ENCODE data around the gene MYLK2.
"Not testable (repeated sequence)": the region's sequence is repeated elsewhere in the genome, so short reads cannot be mapped to it uniquely, and the experiment has no call there.

The MYLK2 gene

GRCh38 chr20:31819083-31819784, at the start of gene MYLK2:
Gene MYLK2 (plus strand): TSS chr20:31819356. CDS start chr20:31819581, 225 bp downstream.
- no peak for DNase-seq (ENCODE audit: low read depth in 2 of 2, low spot score in 1 of 2)

- DNase-seq (ENCODE audit: low read depth in 2 of 2, low spot score in 1 of 2) = no peak
These were observed 49.5 kb upstream of the MYLK2 start for GRCh38 chr20:31769681-31770080.

- DNase-seq (ENCODE audit: low read depth in 2 of 2, low spot score in 1 of 2) = no peak
These were observed 48.9 kb upstream of the MYLK2 start for GRCh38 chr20:31770243-31770642.

GRCh38 chr20:31774408-31774807, 44.7 kb upstream of the MYLK2 start:
- DNase-seq (ENCODE audit: low read depth in 2 of 2, low spot score in 1 of 2) = no peak

- no peak for DNase-seq (ENCODE audit: low read depth in 2 of 2, low spot score in 1 of 2)
These were observed 38.3 kb upstream of the MYLK2 start for GRCh38 chr20:31780839-31781238.

- DNase-seq (ENCODE audit: low read depth in 2 of 2, low spot score in 1 of 2) = no peak
These were observed 37.2 kb upstream of the MYLK2 start for GRCh38 chr20:31781945-31782344.

GRCh38 chr20:31784354-31785044, 34.7 kb upstream of the MYLK2 start:
- no peak for DNase-seq (ENCODE audit: low read depth in 2 of 2, low spot score in 1 of 2)

GRCh38 chr20:31785089-31785488, 34.1 kb upstream of the MYLK2 start:
- DNase-seq (ENCODE audit: low read depth in 2 of 2, low spot score in 1 of 2) = no peak

- DNase-seq (ENCODE audit: low read depth in 2 of 2, low spot score in 1 of 2) = no peak
These were observed 30.6 kb upstream of the MYLK2 start for GRCh38 chr20:31788578-31788977.

GRCh38 chr20:31790401-31790800, 28.8 kb upstream of the MYLK2 start:
- DNase-seq (ENCODE audit: low read depth in 2 of 2, low spot score in 1 of 2) = no peak

- no peak for DNase-seq (ENCODE audit: low read depth in 2 of 2, low spot score in 1 of 2)
These were observed 21.8 kb upstream of the MYLK2 start for GRCh38 chr20:31797364-31797763.

GRCh38 chr20:31801508-31801907, 17.6 kb upstream of the MYLK2 start:
- DNase-seq (ENCODE audit: low read depth in 2 of 2, low spot score in 1 of 2) = no peak

GRCh38 chr20:31803552-31804291, 15.4 kb upstream of the MYLK2 start:
- DNase-seq (ENCODE audit: low read depth in 2 of 2, low spot score in 1 of 2) = no peak

GRCh38 chr20:31806564-31807355, 12.4 kb upstream of the MYLK2 start:
- no peak for DNase-seq (ENCODE audit: low read depth in 2 of 2, low spot score in 1 of 2)

GRCh38 chr20:31808481-31808880, 10.7 kb upstream of the MYLK2 start:
- DNase-seq (ENCODE audit: low read depth in 2 of 2, low spot score in 1 of 2) = no peak

- DNase-seq (ENCODE audit: low read depth in 2 of 2, low spot score in 1 of 2) = no peak
These were observed 9.5 kb upstream of the MYLK2 start for GRCh38 chr20:31809661-31810060.

GRCh38 chr20:31811198-31811597, 8.0 kb upstream of the MYLK2 start:
- no peak for DNase-seq (ENCODE audit: low read depth in 2 of 2, low spot score in 1 of 2)

- DNase-seq (ENCODE audit: low read depth in 2 of 2, low spot score in 1 of 2) = no peak
These were observed 7.1 kb upstream of the MYLK2 start for GRCh38 chr20:31811796-31812728.

GRCh38 chr20:31813611-31814010, 5.5 kb upstream of the MYLK2 start:
- no peak for DNase-seq (ENCODE audit: low read depth in 2 of 2, low spot score in 1 of 2)

GRCh38 chr20:31814142-31814541, 5.0 kb upstream of the MYLK2 start:
- DNase-seq (ENCODE audit: low read depth in 2 of 2, low spot score in 1 of 2) = not testable (repeated sequence)
